Measurements from ENCODE around the gene SPP1.
A peak's percentile ranks its signal among the peaks of the same experiment; 100 is the strongest.

GRCh38 chr4:87985097-87985886 lies 9.8 kb downstream of the SPP1 start:
- TF ChIP-seq CTCF (IDR thresholded peaks at IDR 0.05; ENCODE audit: low read depth, low read length, poor library complexity, severe bottlenecking) (peak; percentile 79), EZH2phosphoT487 (IDR thresholded peaks at IDR 0.05; ENCODE audit: borderline replicate concordance, low read length) (no peak)
